Endothelial cell of umbilical vein (primary cell): ENCODE data around the gene GLYATL1B. TPM values are rescaled to one million over a fixed set of nuclear protein-coding genes. Genes with fewer than 3 reads are reported as not detected.

Source experiments
- BruUV-seq: library from RNA; stranded (reverse); fragments of 400-500 nt; replicated peaks from 2 replicates; lab custom pipeline; 2021; lab: Mats Ljungman, UMichigan
- CTCF ChIA-PET: fragments of 300-600, 350-600 bp; sonication (Branson Sonifier 250); formaldehyde crosslinking; loops from one replicate; lab custom pipeline; 2021; ENCODE audit warnings: antibody characterized with exemption, inconsistent platforms; lab: Charles Lee
- POLR2A ChIA-PET: fragments of 300-600, 350-600 bp; sonication (Branson Sonifier 250); formaldehyde crosslinking; loops from one replicate; lab custom pipeline; 2021; ENCODE audit warnings: antibody characterized with exemption, inconsistent platforms; lab: Charles Lee
- DNase-seq: peaks from one replicate; pipeline ENCODE4 v3.0.0-alpha.2; 2011; ENCODE audit warnings: low read depth, low spot score
- FAIRE-seq: peaks from 2 replicates; lab custom pipeline; 2011; peaks lifted over from hg19 to GRCh38; lab: Jason Lieb, UNC
- H2AFZ ChIP-seq: 2 replicates; pipeline ENCODE4 v1.6.0; 2012; ENCODE audit warnings: low read depth, low read length, control low read depth, inconsistent platforms
- H3K27ac ChIP-seq: 2 replicates; pipeline ENCODE4 v1.5.1; 2011; ENCODE audit warnings: low read depth, mild to moderate bottlenecking, control low read depth, low read length, moderate library complexity; ENCODE audit not compliant: insufficient read depth
- H3K27me3 ChIP-seq, 2 experiments: 2 replicates each; pipeline versions ENCODE4 v1.6.0 to v1.6.1; 2011; ENCODE audit warnings: low read length in 2 of 2, mixed read lengths in 1 of 2; ENCODE audit not compliant: control insufficient read depth in 2 of 2, insufficient read depth in 2 of 2
- H3K36me3 ChIP-seq, 2 experiments: 2 replicates in 1 of 2; 3 replicates in 1 of 2; pipeline ENCODE4 v1.5.1; 2011; ENCODE audit warnings: low read length in 2 of 2, mild to moderate bottlenecking in 1 of 2, moderate library complexity in 1 of 2; ENCODE audit not compliant: control insufficient read depth in 2 of 2, insufficient read depth in 2 of 2; ENCODE audit errors: extremely low read depth in 1 of 2
- H3K4me1 ChIP-seq: 3 replicates; pipeline ENCODE4 v1.5.1; 2011; ENCODE audit warnings: mild to moderate bottlenecking, low read length; ENCODE audit not compliant: control insufficient read depth, insufficient read depth; ENCODE audit errors: extremely low read depth
- H3K4me2 ChIP-seq: 2 replicates; pipeline ENCODE4 v1.6.1; 2011; ENCODE audit warnings: low read length, control low read depth, mixed read lengths; ENCODE audit not compliant: insufficient read depth
- H3K4me3 ChIP-seq, 3 experiments: fragments of 200-600 bp in 1 of 3; sonication (generic), shearing (Covaris generic) in 1 of 3; replicated peaks in 1 of 3; 2 replicates each; pipeline ENCODE4 v1.5.1; 2011 to 2016; ENCODE audit warnings: control low read depth in 3 of 3, low read length in 3 of 3, mild to moderate bottlenecking in 2 of 3, inconsistent platforms in 1 of 3, low read depth in 1 of 3, moderate library complexity in 1 of 3; ENCODE audit not compliant: insufficient read depth in 1 of 3
- H3K79me2 ChIP-seq: 2 replicates; pipeline ENCODE4 v1.6.0; 2012; ENCODE audit warnings: low read length, inconsistent platforms; ENCODE audit not compliant: control insufficient read depth, insufficient read depth
- H3K9ac ChIP-seq: replicated peaks from 2 replicates; pipeline ENCODE3; 2011; ENCODE audit warnings: low read length, control low read depth; ENCODE audit not compliant: insufficient read depth; ENCODE audit errors: extremely low read depth
- H3K9me1 ChIP-seq: replicated peaks from 3 replicates; pipeline ENCODE4 v1.6.0; 2011; ENCODE audit warnings: mild to moderate bottlenecking, low read length; ENCODE audit not compliant: control insufficient read depth, insufficient read depth; ENCODE audit errors: extremely low read depth
- H3K9me3 ChIP-seq: replicated peaks from 2 replicates; pipeline ENCODE4 v1.5.1; 2012; ENCODE audit warnings: low read length, inconsistent platforms; ENCODE audit not compliant: control insufficient read depth, insufficient read depth
- H4K20me1 ChIP-seq: replicated peaks from 2 replicates; pipeline ENCODE3; 2011; ENCODE audit warnings: mild to moderate bottlenecking, low read length; ENCODE audit not compliant: control insufficient read depth, insufficient read depth; ENCODE audit errors: extremely low read depth
- EZH2 ChIP-seq: IDR thresholded peaks from 2 replicates; pipeline ENCODE4 v1.6.1; 2012; ENCODE audit warnings: borderline replicate concordance, low read depth, mild to moderate bottlenecking, moderate library complexity, low read length, inconsistent platforms; ENCODE audit not compliant: severe bottlenecking
- FOS ChIP-seq: IDR thresholded peaks from 2 replicates; pipeline ENCODE4 v1.6.1; 2011; ENCODE audit warnings: mild to moderate bottlenecking, low read length, moderate library complexity, borderline replicate concordance; ENCODE audit not compliant: insufficient read depth
- GATA2 ChIP-seq: IDR thresholded peaks from 2 replicates; pipeline ENCODE4 v1.7.0; 2011; ENCODE audit warnings: low read depth, mild to moderate bottlenecking, moderate library complexity, mixed read lengths, low read length; ENCODE audit not compliant: insufficient read length, insufficient read depth
- JUN ChIP-seq: IDR thresholded peaks from 2 replicates; pipeline ENCODE4 v1.6.1; 2011; ENCODE audit warnings: borderline replicate concordance, low read depth; ENCODE audit not compliant: insufficient read length, insufficient read depth
- MYC ChIP-seq: IDR thresholded peaks from one replicate; pipeline ENCODE4 v1.6.1; 2011; ENCODE audit warnings: mild to moderate bottlenecking, low read depth, low read length
- POLR2A ChIP-seq: IDR thresholded peaks from 2 replicates; pipeline ENCODE4 v1.6.1; 2012; ENCODE audit warnings: low read depth, mild to moderate bottlenecking, control low read depth, low read length
- POLR2AphosphoS5 ChIP-seq: IDR thresholded peaks from 2 replicates; pipeline ENCODE4 v1.6.1; 2012; ENCODE audit warnings: low read depth, mild to moderate bottlenecking, control low read depth, low read length, moderate library complexity; ENCODE audit not compliant: insufficient read depth
- dilution Hi-C: fragments of 300-500 bp; cut with MboI; formaldehyde crosslinking; loops from one replicate; pipeline ENCODE4 v1.15.0; 2019; ENCODE audit warnings: low sequenced_read_pairs; ENCODE audit not compliant: extremely low pct_ligation_motif_present
- intact Hi-C: fragments of 100-400 bp; cut with micrococcal nuclease; formaldehyde crosslinking; loops from one replicate; pipeline ENCODE4 v1.10.0; 2022
- polyA plus RNA-seq, 4 experiments: library from polyadenylated mRNA; depleted of rRNA in 3 of 4; stranded (reverse) in 3 of 4; unstranded in 1 of 4; fragments of >200 nt; gene quantifications; 2 replicates each; pipeline versions ENCODE4 v1.2.1 to v1.2.3, GENCODE V29; 2011 to 2012; ENCODE audit warnings: missing spikeins in 1 of 4
- total RNA-seq: library from RNA; stranded (reverse); gene quantifications from 2 replicates; pipeline ENCODE4 v1.2.3, GENCODE V29; 2021
- TF ChIP-seq, protein P1 (sequence below), 2 donors: IDR thresholded peaks; 1 replicate in 1 of 2; 2 replicates in 1 of 2; pipeline ENCODE4 v1.5.1; 2011; ENCODE audit warnings: low read length in 2 of 2, mild to moderate bottlenecking in 2 of 2, moderate library complexity in 2 of 2, control low read depth in 1 of 2, inconsistent platforms in 1 of 2, low read depth in 1 of 2; ENCODE audit not compliant: insufficient read depth in 1 of 2; ENCODE audit errors: extremely low read depth in 1 of 2
- TF ChIP-seq, protein P2 (sequence below): IDR thresholded peaks from 2 replicates; pipeline ENCODE4 v1.6.1; 2011; ENCODE audit not compliant: insufficient read depth, insufficient read length

The GLYATL1B gene
- total and polyA plus RNA-seq, 2 donors (not counting 3 experiments of a cell fraction or from before 2014, with no cell fraction given) = not detected

- no peak overlapping the region for H3K9ac ChIP-seq
- no peaks in the 10 kb centered on the region for H3K36me3 ChIP-seq
- H3K9me1 ChIP-seq = no peaks in the 10 kb centered on the region
- ChIA-PET POLR2A (no interaction called here), CTCF (interaction anchor here (1.2 to 1.7 kb wide), 2 partner anchors 21 to 31 kb away, joined by 4 to 5 read pairs; partner anchors contain the start of gene FAM111B)
- H3K4me3 ChIP-seq = no peak overlapping the region
- H4K20me1 ChIP-seq = no peaks in the 10 kb centered on the region
- no peaks in the 10 kb centered on the region for H3K9me3 ChIP-seq
- FAIRE-seq (no peak), DNase-seq (no peak)
- no peaks in the 10 kb centered on the region for H3K79me2 ChIP-seq
- no TSS peak for BruUV-seq
- no peak for TF ChIP-seq MYC
- no peak for TF ChIP-seq JUN
- TF ChIP-seq GATA2 = no peak
- TF ChIP-seq POLR2A = no peak
- TF ChIP-seq, protein P1, sequence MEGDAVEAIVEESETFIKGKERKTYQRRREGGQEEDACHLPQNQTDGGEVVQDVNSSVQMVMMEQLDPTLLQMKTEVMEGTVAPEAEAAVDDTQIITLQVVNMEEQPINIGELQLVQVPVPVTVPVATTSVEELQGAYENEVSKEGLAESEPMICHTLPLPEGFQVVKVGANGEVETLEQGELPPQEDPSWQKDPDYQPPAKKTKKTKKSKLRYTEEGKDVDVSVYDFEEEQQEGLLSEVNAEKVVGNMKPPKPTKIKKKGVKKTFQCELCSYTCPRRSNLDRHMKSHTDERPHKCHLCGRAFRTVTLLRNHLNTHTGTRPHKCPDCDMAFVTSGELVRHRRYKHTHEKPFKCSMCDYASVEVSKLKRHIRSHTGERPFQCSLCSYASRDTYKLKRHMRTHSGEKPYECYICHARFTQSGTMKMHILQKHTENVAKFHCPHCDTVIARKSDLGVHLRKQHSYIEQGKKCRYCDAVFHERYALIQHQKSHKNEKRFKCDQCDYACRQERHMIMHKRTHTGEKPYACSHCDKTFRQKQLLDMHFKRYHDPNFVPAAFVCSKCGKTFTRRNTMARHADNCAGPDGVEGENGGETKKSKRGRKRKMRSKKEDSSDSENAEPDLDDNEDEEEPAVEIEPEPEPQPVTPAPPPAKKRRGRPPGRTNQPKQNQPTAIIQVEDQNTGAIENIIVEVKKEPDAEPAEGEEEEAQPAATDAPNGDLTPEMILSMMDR (IDR thresholded peaks at IDR 0.05; ENCODE audit: extremely low read depth in 1 of 2, insufficient read depth in 1 of 2, low read depth in 1 of 2, low read length in 2 of 2) = no peak
- no peak for TF ChIP-seq EZH2
- TF ChIP-seq, protein P2, sequence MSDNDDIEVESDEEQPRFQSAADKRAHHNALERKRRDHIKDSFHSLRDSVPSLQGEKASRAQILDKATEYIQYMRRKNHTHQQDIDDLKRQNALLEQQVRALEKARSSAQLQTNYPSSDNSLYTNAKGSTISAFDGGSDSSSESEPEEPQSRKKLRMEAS = no peak
- TF ChIP-seq POLR2AphosphoS5 = no peak
- TF ChIP-seq FOS = no peak
- H2AFZ ChIP-seq = no peak overlapping the region
- peaks cover 5% of the 10 kb centered on the region for H3K4me1 ChIP-seq
- H3K27ac ChIP-seq = no peak overlapping the region
- H3K27me3 ChIP-seq = no peaks in the 10 kb centered on the region
- dilution Hi-C loops = no loop called here
- H3K4me2 ChIP-seq = no peak overlapping the region
- intact Hi-C loops = no loop called here
These were observed 51.1 kb downstream of the GLYATL1B start for GRCh38 chr11:59137190-59137589.
